IPS-18a (cell line): ENCODE data around the gene BBIP1.

Experiments used
- H3K27ac ChIP-seq: one replicate; pipeline ENCODE4 v1.5.1; 2013; ENCODE audit warnings: low read length
- H3K27me3 ChIP-seq: one replicate; pipeline ENCODE4 v1.6.1; 2013; ENCODE audit warnings: mild to moderate bottlenecking, low read length; ENCODE audit not compliant: control insufficient read depth, insufficient read depth
- H3K36me3 ChIP-seq: one replicate; pipeline ENCODE4 v1.6.1; 2013; ENCODE audit warnings: low read depth, low read length; ENCODE audit not compliant: control insufficient read depth
- H3K4me1 ChIP-seq: one replicate; pipeline ENCODE4 v1.6.1; 2013; ENCODE audit warnings: low read depth, low read length; ENCODE audit not compliant: control insufficient read depth
- H3K4me3 ChIP-seq: one replicate; pipeline ENCODE4 v1.5.1; 2013; ENCODE audit warnings: low read length
- H3K9ac ChIP-seq: one replicate; pipeline ENCODE4 v1.6.1; 2013; ENCODE audit warnings: mild to moderate bottlenecking, low read length, moderate library complexity
- H3K9me3 ChIP-seq: one replicate; pipeline ENCODE4 v1.6.1; 2013; ENCODE audit warnings: low read depth, low read length; ENCODE audit not compliant: control insufficient read depth

BBIP1 gene

DNA sequence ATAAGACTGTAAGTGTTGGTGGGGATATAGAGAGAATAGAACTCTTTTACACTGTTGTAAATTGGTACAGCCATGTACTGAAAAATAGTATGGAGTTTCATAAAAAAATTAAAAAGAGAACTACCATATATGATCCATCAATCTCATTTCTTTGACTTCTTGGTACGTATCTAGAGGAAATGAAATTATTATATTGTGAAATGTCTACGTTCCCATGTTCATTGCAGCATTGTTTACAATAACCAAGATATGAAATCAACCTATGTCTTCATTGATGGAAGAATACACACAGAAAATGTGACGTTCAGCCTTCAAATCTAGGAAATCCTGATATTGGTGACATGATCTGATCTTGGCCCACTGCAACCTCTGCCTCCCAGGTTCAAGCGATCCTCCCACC, 32.4 kb upstream of the BBIP1 start:
- no peak overlapping the region for H3K27ac ChIP-seq
- no peaks in the 10 kb centered on the region for H3K9me3 ChIP-seq
- no peaks in the 10 kb centered on the region for H3K27me3 ChIP-seq
- no peak overlapping the region for H3K4me3 ChIP-seq
- H3K4me1 ChIP-seq = no peaks in the 10 kb centered on the region
- H3K9ac ChIP-seq = no peak overlapping the region
- no peaks in the 10 kb centered on the region for H3K36me3 ChIP-seq

DNA sequence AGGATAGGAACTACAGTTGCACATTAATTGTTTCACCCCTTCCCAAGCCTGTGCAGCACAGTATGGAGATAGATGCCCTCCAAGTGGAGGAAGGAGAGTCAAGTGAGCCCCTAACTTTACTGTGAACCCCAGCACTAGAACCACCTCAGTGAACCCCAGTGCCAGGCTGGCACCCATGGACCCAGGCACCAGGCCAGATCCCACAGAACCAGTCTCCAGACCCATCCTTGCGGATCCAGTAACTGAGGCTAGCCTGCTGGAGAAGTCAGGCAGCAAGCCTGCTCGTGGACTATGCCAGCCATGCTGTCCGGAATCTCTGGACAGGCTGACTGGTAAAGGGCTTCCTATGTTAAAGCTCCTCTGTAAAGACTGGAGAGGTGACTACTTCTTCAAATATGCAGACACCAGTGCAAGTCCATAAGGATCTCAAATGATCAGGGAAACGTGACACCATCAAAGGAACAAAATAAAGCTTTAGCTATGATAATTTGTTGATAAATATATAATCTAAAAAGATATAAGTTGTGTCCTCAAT, 28.1 kb upstream of the BBIP1 start:
- no peaks in the 10 kb centered on the region for H3K36me3 ChIP-seq
- no peak overlapping the region for H3K27ac ChIP-seq
- H3K4me1 ChIP-seq = no peaks in the 10 kb centered on the region
- H3K4me3 ChIP-seq = no peak overlapping the region
- no peak overlapping the region for H3K9ac ChIP-seq
- no peaks in the 10 kb centered on the region for H3K27me3 ChIP-seq
- no peaks in the 10 kb centered on the region for H3K9me3 ChIP-seq

DNA sequence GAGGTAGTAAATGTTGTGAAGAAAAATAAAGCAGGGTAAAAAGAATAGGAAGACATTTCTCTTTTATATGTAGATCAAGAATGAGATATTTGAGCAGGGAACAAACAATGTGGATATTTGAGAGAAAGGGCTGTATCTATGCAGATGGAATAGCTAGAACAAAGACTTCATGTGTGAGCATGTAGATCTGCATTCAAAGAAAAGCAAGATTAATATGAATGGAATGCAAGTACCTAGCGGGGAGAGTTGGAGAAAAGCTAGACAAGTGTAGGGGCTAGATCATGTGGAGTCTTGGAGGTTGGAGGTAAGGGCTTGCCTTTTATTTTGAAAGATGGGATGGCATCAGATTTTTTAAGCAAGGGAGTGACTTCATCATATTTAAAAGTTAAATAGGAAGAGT, 27.5 kb upstream of the BBIP1 start:
- Histone ChIP-seq H3K4me3 (no peak overlapping the region), H3K4me1 (no peaks in the 10 kb centered on the region), H3K9ac (no peak overlapping the region), H3K9me3 (no peaks in the 10 kb centered on the region), H3K27ac (no peak overlapping the region), H3K36me3 (no peaks in the 10 kb centered on the region), H3K27me3 (no peaks in the 10 kb centered on the region)

DNA sequence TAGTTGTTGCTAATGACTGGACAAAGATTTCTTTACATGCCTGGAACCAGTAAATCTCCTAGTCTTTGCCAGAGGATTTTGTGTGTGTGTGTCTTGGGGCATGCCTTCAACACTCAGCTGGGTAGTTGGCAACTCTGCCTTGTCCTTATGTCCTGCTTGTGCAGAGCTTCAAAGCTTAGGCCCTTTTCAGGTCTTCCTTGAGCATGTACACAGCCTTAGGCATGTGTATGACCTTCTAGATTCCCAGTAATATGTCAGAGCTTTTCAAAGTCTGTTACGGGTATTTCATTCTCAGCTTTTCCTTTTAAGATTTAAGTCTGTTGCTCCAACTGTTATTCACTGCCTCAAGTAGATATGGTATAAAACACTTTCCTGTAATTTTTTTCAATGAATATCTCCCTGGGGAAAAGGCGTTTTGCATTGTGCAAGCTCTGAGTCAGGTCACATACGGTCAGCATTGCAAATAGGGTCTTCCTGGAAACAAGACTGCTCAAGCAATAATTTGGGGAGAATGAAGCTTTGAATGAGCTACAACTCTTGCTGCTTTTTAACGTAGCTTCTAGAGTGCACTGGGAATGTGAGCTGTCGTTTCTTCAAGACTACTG, 25.9 kb upstream of the BBIP1 start:
- Histone ChIP-seq H3K9me3 (no peaks in the 10 kb centered on the region), H3K27ac (no peak overlapping the region), H3K4me1 (no peaks in the 10 kb centered on the region), H3K4me3 (no peak overlapping the region), H3K9ac (no peak overlapping the region), H3K27me3 (no peaks in the 10 kb centered on the region), H3K36me3 (no peaks in the 10 kb centered on the region)

DNA sequence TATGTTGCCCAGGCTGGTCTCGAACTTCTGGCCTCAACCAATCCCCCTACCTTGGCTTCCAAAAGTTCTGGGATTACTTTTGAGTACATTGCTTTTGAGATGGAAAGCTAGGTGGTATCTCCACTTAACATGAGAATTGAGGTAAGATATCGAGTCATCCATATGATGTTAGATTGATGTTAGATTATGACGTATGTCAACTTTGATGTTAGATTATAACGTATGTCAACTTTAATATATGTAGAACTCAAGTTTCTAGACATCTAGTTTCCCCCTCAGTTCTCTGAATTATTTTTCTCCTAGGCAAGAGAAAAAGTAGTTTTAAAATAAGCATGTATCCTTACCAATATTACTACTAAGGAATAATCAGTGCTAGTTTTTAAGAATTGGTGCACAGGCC, 20.4 kb upstream of the BBIP1 start:
- H3K9ac ChIP-seq = no peak overlapping the region
- H3K27me3 ChIP-seq = no peaks in the 10 kb centered on the region
- H3K4me3 ChIP-seq = no peak overlapping the region
- no peaks in the 10 kb centered on the region for H3K9me3 ChIP-seq
- H3K4me1 ChIP-seq = no peaks in the 10 kb centered on the region
- H3K27ac ChIP-seq = no peak overlapping the region
- H3K36me3 ChIP-seq = no peaks in the 10 kb centered on the region

DNA sequence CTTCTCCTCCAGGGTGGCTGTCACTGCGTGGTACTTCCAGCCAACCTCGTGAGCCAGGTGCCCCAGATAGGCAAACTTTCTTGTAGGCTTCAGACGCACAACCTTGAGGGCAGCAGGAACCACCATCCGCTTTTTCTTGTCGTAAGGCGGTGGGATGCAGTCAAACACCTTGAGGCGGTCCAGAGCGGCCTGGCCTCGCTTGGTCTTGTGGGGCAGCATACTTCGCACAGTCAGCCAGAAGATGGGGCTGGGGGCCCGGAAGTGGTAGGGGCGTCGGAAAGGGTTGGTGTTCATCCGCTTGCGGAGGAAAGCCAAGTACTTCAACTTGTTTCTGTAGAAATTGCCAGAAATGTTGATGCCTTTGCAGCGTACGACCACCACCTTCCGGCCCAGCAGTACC, 17.8 kb upstream of the BBIP1 start:
- Histone ChIP-seq H3K36me3 (no peaks in the 10 kb centered on the region), H3K27ac (no peak overlapping the region), H3K9me3 (no peaks in the 10 kb centered on the region), H3K4me1 (no peaks in the 10 kb centered on the region), H3K27me3 (no peaks in the 10 kb centered on the region), H3K9ac (no peak overlapping the region), H3K4me3 (no peak overlapping the region)

DNA sequence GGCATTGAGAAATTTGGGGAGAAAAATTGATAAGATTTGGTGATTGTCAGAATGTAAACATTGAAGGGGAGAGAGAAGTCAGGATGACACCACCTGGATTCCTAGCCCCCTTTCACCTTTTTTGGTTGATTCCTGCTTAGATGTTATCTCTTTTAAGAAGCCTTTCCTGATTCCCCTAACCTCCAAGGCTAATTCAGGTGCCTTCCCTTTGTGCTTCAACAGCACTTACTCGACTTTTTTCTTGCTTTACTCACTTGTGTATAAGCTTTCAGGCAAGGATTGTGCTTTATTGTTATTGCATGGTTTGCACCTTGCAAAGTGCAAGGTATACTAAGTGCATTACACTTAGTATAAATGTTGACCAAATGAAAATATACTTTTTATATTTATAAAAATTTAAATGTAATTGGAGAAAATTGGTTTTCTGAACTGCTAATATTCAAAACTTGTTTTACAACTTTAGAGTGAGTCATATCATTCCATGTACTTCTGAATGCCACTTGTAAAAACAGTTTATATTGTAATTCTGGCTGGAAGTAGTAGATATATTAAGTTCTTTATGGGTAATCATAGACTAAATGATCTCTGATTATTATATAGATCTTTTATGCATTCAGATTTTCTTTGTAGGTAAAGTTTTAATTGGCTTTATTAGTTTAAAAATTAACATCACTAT, 13.7 kb upstream of the BBIP1 start:
- H3K4me3 ChIP-seq = no peak overlapping the region
- no peak overlapping the region for H3K27ac ChIP-seq
- no peaks in the 10 kb centered on the region for H3K27me3 ChIP-seq
- no peaks in the 10 kb centered on the region for H3K36me3 ChIP-seq
- no peaks in the 10 kb centered on the region for H3K4me1 ChIP-seq
- H3K9me3 ChIP-seq = no peaks in the 10 kb centered on the region
- no peak overlapping the region for H3K9ac ChIP-seq

DNA sequence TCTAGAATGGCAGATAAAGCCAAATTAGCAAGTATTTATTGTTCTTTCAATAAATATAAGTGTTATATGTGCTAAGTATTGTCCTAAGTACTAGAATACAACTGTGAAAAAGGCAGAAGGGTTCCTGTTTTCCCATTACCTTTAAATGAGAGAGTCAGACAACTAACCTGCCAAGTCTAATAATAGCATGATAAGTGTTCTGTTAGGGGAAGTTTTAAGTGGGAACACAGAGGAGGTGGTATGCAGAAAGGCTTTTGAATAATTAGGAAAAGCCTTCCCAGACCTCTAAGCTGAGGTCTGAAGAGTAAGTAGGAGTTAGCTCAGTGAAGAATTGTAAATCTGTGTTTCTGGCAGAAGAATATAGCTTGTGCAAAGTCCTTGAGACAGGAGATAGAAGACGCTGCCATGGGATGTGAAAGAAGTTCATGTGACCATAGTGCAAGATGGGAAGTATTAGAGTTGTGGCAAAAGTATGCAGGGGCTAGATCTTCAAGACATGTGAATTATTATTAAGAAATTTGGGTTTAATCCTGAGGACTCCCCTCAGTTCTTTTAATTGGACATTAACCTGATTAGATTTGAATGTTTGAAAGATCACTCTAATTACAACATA, 12.9 kb upstream of the BBIP1 start:
- no peak overlapping the region for H3K9ac ChIP-seq
- no peak overlapping the region for H3K4me3 ChIP-seq
- no peak overlapping the region for H3K27ac ChIP-seq
- no peaks in the 10 kb centered on the region for H3K9me3 ChIP-seq
- no peaks in the 10 kb centered on the region for H3K4me1 ChIP-seq
- H3K27me3 ChIP-seq = no peaks in the 10 kb centered on the region
- H3K36me3 ChIP-seq = no peaks in the 10 kb centered on the region

DNA sequence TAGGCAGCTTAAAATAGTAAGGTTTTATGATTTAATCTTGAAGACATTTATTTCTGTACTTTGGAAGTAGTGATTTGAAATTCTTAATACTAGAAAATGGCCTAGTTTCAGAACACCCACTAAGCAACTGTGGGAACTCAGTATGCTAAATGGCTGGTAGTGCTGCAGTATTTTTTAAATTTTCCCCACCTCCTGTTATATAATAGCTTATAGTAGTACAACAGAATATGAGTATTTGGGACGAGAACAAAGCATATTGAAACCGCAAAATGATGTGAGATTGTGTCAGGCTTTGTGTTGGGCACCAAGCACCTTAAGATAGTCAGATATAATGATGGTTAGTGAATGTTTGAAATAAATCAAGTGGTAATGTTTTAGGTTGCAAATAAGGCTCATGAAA, 8.5 kb upstream of the BBIP1 start:
- no peaks in the 10 kb centered on the region for H3K4me1 ChIP-seq
- no peaks in the 10 kb centered on the region for H3K36me3 ChIP-seq
- no peak overlapping the region for H3K9ac ChIP-seq
- no peak overlapping the region for H3K27ac ChIP-seq
- H3K27me3 ChIP-seq = no peaks in the 10 kb centered on the region
- no peak overlapping the region for H3K4me3 ChIP-seq
- H3K9me3 ChIP-seq = no peaks in the 10 kb centered on the region

DNA sequence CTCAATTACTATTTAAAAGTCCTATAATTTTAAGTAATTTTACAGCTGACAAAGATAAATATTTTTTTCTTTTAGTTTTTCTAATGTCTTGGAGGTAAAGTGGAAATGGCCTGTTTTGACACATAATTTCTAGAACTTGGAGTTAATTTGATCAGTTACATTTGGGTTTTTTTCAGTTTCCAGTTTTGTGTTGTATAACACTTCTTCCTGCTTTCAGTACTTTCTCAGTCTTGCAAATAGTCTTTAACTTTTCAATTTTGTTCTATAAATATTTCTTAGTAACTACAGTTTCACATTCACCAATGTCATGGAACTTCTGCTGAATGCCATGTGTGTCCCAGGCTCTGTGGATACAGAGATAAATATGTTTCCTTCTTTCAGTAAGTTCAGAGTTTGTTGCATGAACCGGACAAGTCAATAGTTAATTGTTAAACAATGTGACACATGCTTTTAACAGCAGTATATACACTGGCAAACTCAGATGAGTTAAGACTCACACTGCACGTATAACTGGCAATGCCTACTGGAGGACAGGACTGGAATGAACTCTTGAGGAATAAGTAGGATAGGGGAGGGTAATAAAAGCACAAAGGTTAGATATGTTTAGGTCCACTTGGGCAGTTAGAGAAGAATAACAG, 5.0 kb upstream of the BBIP1 start:
- Histone ChIP-seq H3K4me1 (peaks cover 9% of the 10 kb centered on the region), H3K9ac (no peak overlapping the region), H3K36me3 (no peaks in the 10 kb centered on the region), H3K27me3 (no peaks in the 10 kb centered on the region), H3K27ac (no peak overlapping the region), H3K9me3 (no peaks in the 10 kb centered on the region), H3K4me3 (no peak overlapping the region)

DNA sequence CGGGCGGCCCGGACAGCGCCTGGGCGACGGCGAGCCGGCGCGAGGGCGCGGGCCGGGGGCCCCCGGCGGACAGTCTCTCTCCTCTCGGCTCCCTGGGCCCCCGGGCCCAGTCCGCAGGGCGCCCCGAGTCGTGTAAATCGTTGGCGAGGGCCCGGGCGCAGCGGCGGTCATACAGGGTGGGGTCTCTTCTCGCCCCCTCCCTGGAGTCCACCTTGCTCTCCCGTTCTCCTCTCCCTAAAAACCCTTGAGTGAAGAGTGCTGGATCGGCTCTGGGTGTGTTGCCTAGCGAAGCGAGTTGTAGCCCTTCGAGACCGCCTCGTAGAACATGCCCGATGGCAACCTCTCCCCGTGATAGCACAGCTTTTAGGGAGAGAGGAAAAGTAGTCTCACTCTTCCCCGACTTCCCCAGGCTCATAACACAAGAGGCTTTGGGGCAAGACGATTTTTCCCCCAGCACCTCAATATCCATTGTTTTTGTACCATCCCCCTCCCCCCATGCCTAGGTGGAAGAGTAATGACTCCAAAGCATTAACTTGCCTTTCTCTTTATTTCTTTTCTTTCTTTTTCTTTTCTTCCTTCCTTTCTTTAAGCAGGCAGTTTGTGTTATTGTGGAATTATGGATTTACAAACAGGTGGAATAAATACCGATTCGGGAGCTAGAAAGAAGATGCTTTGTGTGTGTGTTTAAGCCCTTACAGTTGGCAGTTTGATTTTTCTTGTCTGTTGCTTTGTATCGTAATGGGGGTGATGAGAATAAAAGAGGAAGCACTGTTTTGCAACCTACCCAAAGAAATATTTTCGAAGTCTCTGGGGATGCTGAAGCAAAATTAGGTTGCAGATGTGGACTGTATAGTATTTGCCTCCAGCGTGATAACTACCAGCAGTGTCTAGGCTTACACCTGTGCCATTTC, 1.2 kb upstream of the BBIP1 start:
- Histone ChIP-seq H3K27ac (no peak overlapping the region), H3K27me3 (no peaks in the 10 kb centered on the region), H3K4me1 (peaks cover 19% of the 10 kb centered on the region), H3K9me3 (no peaks in the 10 kb centered on the region), H3K4me3 (peak overlapping the region; percentile 84), H3K9ac (peak overlapping the region; percentile 70), H3K36me3 (no peaks in the 10 kb centered on the region)
